Trophoblast cell (in vitro differentiated cells and primary cell): ENCODE results near the gene HEXD.

Experiments
- DNase-seq, 2 donors: peaks; one replicate each; pipeline ENCODE4 v3.0.0-alpha.2; 2016
- H2AFZ ChIP-seq: 2 replicates; pipeline ENCODE4 v1.6.1; 2013; ENCODE audit warnings: low read length, moderate library complexity, mild to moderate bottlenecking; ENCODE audit not compliant: insufficient read depth, poor library complexity
- H2AK5ac ChIP-seq: 2 replicates; pipeline ENCODE4 v1.6.1; 2013; ENCODE audit warnings: mild to moderate bottlenecking, low read length
- H2BK120ac ChIP-seq: 2 replicates; pipeline ENCODE4 v1.6.1; 2013; ENCODE audit warnings: low read length, mild to moderate bottlenecking, moderate library complexity; ENCODE audit not compliant: insufficient read depth, poor library complexity
- H2BK12ac ChIP-seq: 2 replicates; pipeline ENCODE4 v1.6.1; 2013; ENCODE audit warnings: mild to moderate bottlenecking, low read length, moderate library complexity
- H2BK5ac ChIP-seq: 2 replicates; pipeline ENCODE4 v1.6.1; 2013; ENCODE audit warnings: low read length, low read depth, moderate library complexity, mild to moderate bottlenecking; ENCODE audit not compliant: poor library complexity
- H3K14ac ChIP-seq: 2 replicates; pipeline ENCODE4 v1.6.1; 2013; ENCODE audit warnings: mild to moderate bottlenecking, low read length
- H3K18ac ChIP-seq: 2 replicates; pipeline ENCODE4 v1.6.1; 2013; ENCODE audit warnings: mild to moderate bottlenecking, low read length
- H3K23ac ChIP-seq: 2 replicates; pipeline ENCODE4 v1.6.1; 2013; ENCODE audit warnings: low read length
- H3K27ac ChIP-seq: 2 replicates; pipeline ENCODE4 v1.5.1; 2013; ENCODE audit warnings: low read depth, mild to moderate bottlenecking, inconsistent platforms, low read length, moderate library complexity
- H3K27me3 ChIP-seq: 2 replicates; pipeline ENCODE4 v1.6.1; 2013; ENCODE audit warnings: inconsistent platforms, mild to moderate bottlenecking, low read length, moderate library complexity; ENCODE audit not compliant: insufficient read depth
- H3K36me3 ChIP-seq, 2 experiments: 1 replicate in 1 of 2; 2 replicates in 1 of 2; pipeline ENCODE4 v1.6.1; 2013; ENCODE audit warnings: low read length in 2 of 2, mild to moderate bottlenecking in 2 of 2, moderate library complexity in 1 of 2; ENCODE audit not compliant: insufficient read depth in 2 of 2, control insufficient read depth in 1 of 2
- H3K4ac ChIP-seq: 2 replicates; pipeline ENCODE4 v1.6.1; 2013; ENCODE audit warnings: low read depth, mild to moderate bottlenecking, low read length, moderate library complexity
- H3K4me1 ChIP-seq, 2 experiments: 1 replicate in 1 of 2; 2 replicates in 1 of 2; pipeline ENCODE4 v1.6.1; 2013; ENCODE audit warnings: low read length in 2 of 2, mild to moderate bottlenecking in 2 of 2, moderate library complexity in 1 of 2; ENCODE audit not compliant: insufficient read depth in 2 of 2, control insufficient read depth in 1 of 2
- H3K4me2 ChIP-seq: 2 replicates; pipeline ENCODE4 v1.6.1; 2013; ENCODE audit warnings: inconsistent platforms, mild to moderate bottlenecking, low read length, moderate library complexity
- H3K4me3 ChIP-seq: 2 replicates; pipeline ENCODE4 v1.5.1; 2013; ENCODE audit warnings: mild to moderate bottlenecking, low read depth, low read length, inconsistent platforms
- H3K79me1 ChIP-seq: one replicate; pipeline ENCODE4 v1.6.1; 2013; ENCODE audit warnings: low read length
- H3K79me2 ChIP-seq: 2 replicates; pipeline ENCODE4 v1.6.1; 2013; ENCODE audit warnings: low read length, mild to moderate bottlenecking; ENCODE audit not compliant: control insufficient read depth, insufficient read depth, poor library complexity
- H3K9ac ChIP-seq: 2 replicates; pipeline ENCODE4 v1.6.1; 2013; ENCODE audit warnings: mild to moderate bottlenecking, low read length
- H3K9me3 ChIP-seq: 2 replicates; pipeline ENCODE4 v1.6.1; 2013; ENCODE audit warnings: low read depth, mild to moderate bottlenecking, control low read depth, inconsistent platforms, low read length; ENCODE audit not compliant: insufficient read depth
- H4K12ac ChIP-seq: 2 replicates; pipeline ENCODE4 v1.6.1; 2013; ENCODE audit warnings: low read depth, mild to moderate bottlenecking, low read length, moderate library complexity
- H4K8ac ChIP-seq: 2 replicates; pipeline ENCODE4 v1.6.1; 2013; ENCODE audit warnings: low read depth, mild to moderate bottlenecking, low read length, moderate library complexity
- H4K91ac ChIP-seq: one replicate; pipeline ENCODE4 v1.6.1; 2013; ENCODE audit warnings: low read depth, mild to moderate bottlenecking, low read length, moderate library complexity
- WGBS: extraction: QIAGEN DNeasy Blood & Tissue Kit; methylation state at CpG from one replicate; pipeline ENCODE4 v1.1.7; 2013; ENCODE audit warnings: missing lambda C conversion rate; ENCODE audit not compliant: insufficient read length, insufficient coverage; ENCODE audit errors: extremely low coverage; 5-methylcytosine and 5-hydroxymethylcytosine counted together

Gene HEXD

GRCh38 chr17:82464567-82464929 lies 46.4 kb downstream of the HEXD start:
- Histone ChIP-seq H3K4me3 (no peak overlapping the region), H2BK120ac (no peak overlapping the region), H2BK12ac (no peak overlapping the region), H3K79me1 (no peaks in the 10 kb centered on the region), H2AFZ (no peak overlapping the region), H3K9ac (no peak overlapping the region), H3K27me3 (no peaks in the 10 kb centered on the region), H3K14ac (no peak overlapping the region), H3K9me3 (no peaks in the 10 kb centered on the region), H2AK5ac (no peak overlapping the region), H3K4ac (no peak overlapping the region), H3K4me1 (no peaks in the 10 kb centered on the region), H4K12ac (no peak overlapping the region), H3K79me2 (no peaks in the 10 kb centered on the region), H4K91ac (no peak overlapping the region), H3K36me3 (peaks cover 43 to 54% of the 10 kb centered on the region in 2 experiments), H4K8ac (no peak overlapping the region), H3K18ac (no peak overlapping the region), H2BK5ac (no peak overlapping the region), H3K23ac (no peak overlapping the region), H3K4me2 (no peak overlapping the region), H3K27ac (no peak overlapping the region)
- no peak for DNase-seq
- WGBS, result no CpG with 5 or more reads among the region's 11 CpGs

- no CpG with 5 or more reads among the region's 7 CpGs for WGBS
- no peak overlapping the region for H3K18ac ChIP-seq
These were observed 47.0 kb downstream of the HEXD start for GRCh38 chr17:82465023-82465603.

GRCh38 chr17:82468692-82469091 lies 50.5 kb downstream of the HEXD start:
- no peaks in the 10 kb centered on the region for H3K79me2 ChIP-seq
- DNase-seq, result no peak
- no peak overlapping the region for H2AFZ ChIP-seq
- H3K4ac ChIP-seq, result no peak overlapping the region
- WGBS, result no CpG with 5 or more reads among the region's 7 CpGs
- peaks cover 2% of the 10 kb centered on the region for H3K9me3 ChIP-seq
- no peak overlapping the region for H2AK5ac ChIP-seq
- no peak overlapping the region for H2BK12ac ChIP-seq
- H3K4me2 ChIP-seq, result no peak overlapping the region
- H3K27ac ChIP-seq, result no peak overlapping the region
- peaks cover 39 to 50% of the 10 kb centered on the region in 2 experiments for H3K36me3 ChIP-seq
- H3K4me1 ChIP-seq, result no peaks in the 10 kb centered on the region
- no peak overlapping the region for H4K12ac ChIP-seq
- H3K23ac ChIP-seq, result no peak overlapping the region
- no peaks in the 10 kb centered on the region for H3K79me1 ChIP-seq
- no peak overlapping the region for H3K4me3 ChIP-seq
- H3K18ac ChIP-seq, result no peak overlapping the region
- no peak overlapping the region for H3K9ac ChIP-seq
- no peak overlapping the region for H2BK5ac ChIP-seq
- H4K91ac ChIP-seq, result no peak overlapping the region
- no peaks in the 10 kb centered on the region for H3K27me3 ChIP-seq
- no peak overlapping the region for H2BK120ac ChIP-seq
- no peak overlapping the region for H4K8ac ChIP-seq
- no peak overlapping the region for H3K14ac ChIP-seq

More at GRCh38 chr17:82465023-82465603, 47.0 kb downstream of the HEXD start:
- H3K79me1 ChIP-seq, result no peaks in the 10 kb centered on the region
- H3K4me3 ChIP-seq, result no peak overlapping the region
- H3K23ac ChIP-seq, result no peak overlapping the region
- H2BK5ac ChIP-seq, result no peak overlapping the region
- H3K4me2 ChIP-seq, result no peak overlapping the region
- H2BK120ac ChIP-seq, result no peak overlapping the region
- no peaks in the 10 kb centered on the region for H3K79me2 ChIP-seq
- H4K12ac ChIP-seq, result no peak overlapping the region
- peaks cover 2% of the 10 kb centered on the region for H3K9me3 ChIP-seq
- H3K27me3 ChIP-seq, result no peaks in the 10 kb centered on the region
- H2BK12ac ChIP-seq, result no peak overlapping the region
- H4K8ac ChIP-seq, result no peak overlapping the region
- no peak for DNase-seq
- peaks cover 47 to 54% of the 10 kb centered on the region in 2 experiments for H3K36me3 ChIP-seq
- no peak overlapping the region for H3K9ac ChIP-seq
- no peak overlapping the region for H3K4ac ChIP-seq
- H3K4me1 ChIP-seq, result no peaks in the 10 kb centered on the region
- no peak overlapping the region for H3K27ac ChIP-seq
- no peak overlapping the region for H2AK5ac ChIP-seq
- H3K14ac ChIP-seq, result no peak overlapping the region
- no peak overlapping the region for H2AFZ ChIP-seq
- no peak overlapping the region for H4K91ac ChIP-seq

GRCh38 chr17:82470065-82470464 lies 51.9 kb downstream of the HEXD start:
- Histone ChIP-seq H3K79me1 (no peaks in the 10 kb centered on the region), H3K27me3 (no peaks in the 10 kb centered on the region), H3K18ac (no peak overlapping the region), H2BK120ac (no peak overlapping the region), H3K4me1 (no peaks in the 10 kb centered on the region), H3K4me2 (no peak overlapping the region), H2BK5ac (no peak overlapping the region), H3K4ac (no peak overlapping the region), H3K27ac (no peak overlapping the region), H2AFZ (no peak overlapping the region), H3K4me3 (no peak overlapping the region), H3K9ac (no peak overlapping the region), H3K79me2 (no peaks in the 10 kb centered on the region), H3K9me3 (peaks cover 2% of the 10 kb centered on the region), H3K14ac (no peak overlapping the region), H4K91ac (no peak overlapping the region), H3K36me3 (peaks cover 31 to 43% of the 10 kb centered on the region in 2 experiments), H4K8ac (no peak overlapping the region), H2BK12ac (no peak overlapping the region), H3K23ac (no peak overlapping the region), H4K12ac (no peak overlapping the region), H2AK5ac (no peak overlapping the region)
- DNase-seq, result no peak
- no CpG with 5 or more reads among the region's 7 CpGs for WGBS
